A549 treated with GW870086 at 1 μM for 4 hours (cell line): ENCODE measurements around the gene CNPY3. TPM values are rescaled to one million over a fixed set of nuclear protein-coding genes. Genes with fewer than 3 reads are reported as not detected.

Source experiments
- total RNA-seq: library from RNA; stranded (reverse); fragments of 200-300 nt; extraction: Qiagen RNA extraction; gene quantifications from 5 replicates; pipeline ENCODE4 v1.2.3, GENCODE V29; 2022; ENCODE audit warnings: low read depth

CNPY3 gene
- 35.0 to 44.6 TPM (median 40.6 TPM) in 5 replicates for total RNA-seq

DNA sequence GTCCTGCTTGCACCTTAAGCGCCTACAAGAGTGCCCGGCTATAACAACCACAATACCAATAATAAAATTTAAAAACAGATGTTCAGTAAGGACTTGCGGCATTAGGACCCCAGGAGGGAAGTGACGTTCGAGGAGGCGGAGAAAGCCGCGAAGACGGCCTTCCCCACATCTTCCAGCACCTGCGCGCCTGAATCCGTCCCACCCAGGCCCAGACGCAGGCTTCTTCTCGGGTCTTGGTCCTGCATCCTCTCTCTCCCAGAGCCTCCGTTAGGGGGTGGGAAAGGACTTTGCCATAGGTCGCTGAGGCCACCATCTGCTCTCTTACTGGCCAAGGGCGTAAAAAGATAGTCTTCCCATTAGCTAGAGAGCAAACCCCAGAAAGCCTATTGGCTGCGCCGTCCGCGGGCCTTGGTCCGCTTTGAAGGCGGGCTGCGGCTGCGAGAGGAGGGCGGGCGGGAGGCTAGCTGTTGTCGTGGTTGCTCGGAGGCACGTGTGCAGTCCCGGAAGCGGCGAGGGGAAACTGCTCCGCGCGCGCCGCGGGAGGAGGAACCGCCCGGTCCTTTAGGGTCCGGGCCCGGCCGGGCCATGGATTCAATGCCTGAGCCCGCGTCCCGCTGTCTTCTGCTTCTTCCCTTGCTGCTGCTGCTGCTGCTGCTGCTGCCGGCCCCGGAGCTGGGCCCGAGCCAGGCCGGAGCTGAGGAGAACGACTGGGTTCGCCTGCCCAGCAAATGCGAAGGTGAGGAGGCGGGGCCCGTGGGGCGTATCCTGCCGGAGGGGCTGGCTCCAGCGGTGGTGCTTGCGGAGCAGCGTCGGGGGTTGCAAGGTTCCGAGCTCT, at the start of gene CNPY3:
Gene CNPY3 (plus strand): TSS at position 495 of the 835 bp plus-strand sequence. CDS start 91 bp downstream, at position 586.

DNA sequence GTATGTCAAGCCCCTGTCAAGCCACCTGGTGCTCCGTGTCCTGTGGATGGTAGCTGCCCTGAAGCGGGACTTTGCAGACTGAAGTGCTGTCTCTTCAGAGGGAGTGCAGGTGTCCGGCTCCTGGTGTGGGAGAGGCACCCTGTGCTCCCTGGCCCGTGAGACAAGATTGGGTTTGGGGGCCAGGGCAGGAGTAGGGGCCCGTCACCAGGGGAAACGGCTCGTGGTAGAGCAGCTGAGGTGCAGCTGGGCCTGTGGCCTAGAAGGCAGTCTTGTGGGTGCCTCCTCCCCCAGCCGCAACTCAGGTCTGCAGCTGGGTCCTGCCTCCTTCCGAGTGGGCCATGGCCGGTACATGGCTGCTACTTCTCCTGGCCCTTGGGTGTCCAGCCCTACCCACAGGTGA, 13.5 kb upstream of the CNPY3 start, which contains the start of gene PTCRA:
Gene PTCRA (plus strand): TSS at position 322 of the 400 bp plus-strand sequence. CDS start 17 bp downstream, at position 339.

GRCh38 chr6:42960243-42961019, 31.2 kb downstream of the CNPY3 start, which contains the start of gene GNMT:
Gene GNMT, plus strand, starts transcription at chr6:42960754. Its CDS starts 14 bp downstream, at chr6:42960768.

GRCh38 chr6:42978839-42979522, 49.7 kb downstream of the CNPY3 start, which contains the start of gene PEX6:
Gene PEX6, minus strand, starts transcription at chr6:42979181. Its CDS starts 31 bp downstream, at chr6:42979150.

GRCh38 chr6:42984001-42984923, 55.0 kb downstream of the CNPY3 start, which contains the start of gene PPP2R5D:
Gene PPP2R5D, plus strand, starts transcription at chr6:42984570. Its CDS starts 108 bp downstream, at chr6:42984678.

Other genes starting within 250 kb of the CNPY3 start
- not detected in 5 replicates for gene PRPH2, start 206.9 kb upstream of the CNPY3 start, total RNA-seq
- 15.1 to 16.6 TPM (median 15.8 TPM) in 5 replicates for gene TBCC, start 183.4 kb upstream of the CNPY3 start, total RNA-seq
- gene BICRAL, start 147.4 kb upstream of the CNPY3 start, total RNA-seq, result 2.2 to 3.1 TPM (median 2.9 TPM) in 5 replicates
- 65.0 to 86.6 TPM (median 65.7 TPM) in 5 replicates for gene RPL7L1, start 49.9 kb upstream of the CNPY3 start, total RNA-seq
- not detected in 5 replicates for gene PTCRA, start 13.4 kb upstream of the CNPY3 start, total RNA-seq
- gene GNMT, start 31.3 kb downstream of the CNPY3 start, total RNA-seq, result 0.19 to 0.32 TPM in 2 of 5 replicates, not detected in the others
- gene PEX6, start 49.7 kb downstream of the CNPY3 start, total RNA-seq, result 6.7 to 9.4 TPM (median 8.7 TPM) in 5 replicates
- 22.6 to 28.0 TPM (median 26.5 TPM) in 5 replicates for gene PPP2R5D, start 55.1 kb downstream of the CNPY3 start, total RNA-seq
- 87.9 to 98.7 TPM (median 93.7 TPM) in 5 replicates for gene MEA1, start 84.5 kb downstream of the CNPY3 start, total RNA-seq
- gene KLHDC3, start 84.8 kb downstream of the CNPY3 start, total RNA-seq, result 24.7 to 28.7 TPM (median 26.6 TPM) in 5 replicates
- gene RRP36, start 92.1 kb downstream of the CNPY3 start, total RNA-seq, result 70.0 to 78.6 TPM (median 71.7 TPM) in 5 replicates
- gene CUL7, start 124.4 kb downstream of the CNPY3 start, total RNA-seq, result 6.2 to 8.3 TPM (median 6.9 TPM) in 5 replicates
- 51.5 to 69.5 TPM (median 54.8 TPM) in 5 replicates for gene MRPL2, start 130.0 kb downstream of the CNPY3 start, total RNA-seq
- gene KLC4, start 130.2 kb downstream of the CNPY3 start, total RNA-seq, result 5.1 to 8.2 TPM (median 6.4 TPM) in 5 replicates
- 3.7 to 5.3 TPM (median 4.4 TPM) in 5 replicates for gene PTK7, start 146.8 kb downstream of the CNPY3 start, total RNA-seq
- gene SRF, start 241.8 kb downstream of the CNPY3 start, total RNA-seq, result 12.3 to 16.1 TPM (median 15.8 TPM) in 5 replicates